ENCODE data around the gene EIF4G3. TPM values are rescaled to one million over a fixed set of nuclear protein-coding genes. Genes with fewer than 3 reads are reported as not detected.

Gene EIF4G3
- total RNA-seq, 4 donors from 2014 or later = 41.2 to 57.3 (median 50.0) TPM

DNA sequence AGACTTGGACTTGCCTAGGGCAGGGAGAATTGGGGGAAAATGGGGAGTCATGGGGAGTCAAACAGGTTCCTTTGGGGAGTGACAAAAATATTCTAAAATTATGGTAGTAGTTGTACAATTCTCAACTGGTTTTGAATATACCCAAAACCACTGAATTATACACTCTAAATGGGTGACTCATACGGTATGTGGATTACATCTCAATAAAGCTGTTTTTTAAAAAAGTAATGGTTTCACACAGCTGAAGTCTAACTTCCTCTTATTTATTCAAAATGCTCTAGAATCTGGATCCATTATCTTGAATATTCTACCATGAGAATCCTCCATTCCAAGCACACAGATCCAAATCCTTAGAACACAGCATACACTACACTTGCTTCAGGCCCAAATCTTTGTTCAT lies 11.1 kb downstream of the EIF4G3 start:
- H3K9me3 ChIP-seq = no peaks in the 10 kb centered on the region
- WGBS, 2 donors = 90 to 91% methylated on average over 1 of the region's 1 CpG
- H3K27me3 ChIP-seq = no peaks in the 10 kb centered on the region
- H3K4me1 ChIP-seq = peaks cover 0 to 14% (median 0%) of the 10 kb centered on the region in 4 donors
- no peak overlapping the region for H3K27ac ChIP-seq
- TF ChIP-seq EP300 (IDR thresholded peaks at IDR 0.05) = no peak
- no peak for TF ChIP-seq POLR2A (IDR thresholded peaks at IDR 0.05)
- TF ChIP-seq, protein P1, sequence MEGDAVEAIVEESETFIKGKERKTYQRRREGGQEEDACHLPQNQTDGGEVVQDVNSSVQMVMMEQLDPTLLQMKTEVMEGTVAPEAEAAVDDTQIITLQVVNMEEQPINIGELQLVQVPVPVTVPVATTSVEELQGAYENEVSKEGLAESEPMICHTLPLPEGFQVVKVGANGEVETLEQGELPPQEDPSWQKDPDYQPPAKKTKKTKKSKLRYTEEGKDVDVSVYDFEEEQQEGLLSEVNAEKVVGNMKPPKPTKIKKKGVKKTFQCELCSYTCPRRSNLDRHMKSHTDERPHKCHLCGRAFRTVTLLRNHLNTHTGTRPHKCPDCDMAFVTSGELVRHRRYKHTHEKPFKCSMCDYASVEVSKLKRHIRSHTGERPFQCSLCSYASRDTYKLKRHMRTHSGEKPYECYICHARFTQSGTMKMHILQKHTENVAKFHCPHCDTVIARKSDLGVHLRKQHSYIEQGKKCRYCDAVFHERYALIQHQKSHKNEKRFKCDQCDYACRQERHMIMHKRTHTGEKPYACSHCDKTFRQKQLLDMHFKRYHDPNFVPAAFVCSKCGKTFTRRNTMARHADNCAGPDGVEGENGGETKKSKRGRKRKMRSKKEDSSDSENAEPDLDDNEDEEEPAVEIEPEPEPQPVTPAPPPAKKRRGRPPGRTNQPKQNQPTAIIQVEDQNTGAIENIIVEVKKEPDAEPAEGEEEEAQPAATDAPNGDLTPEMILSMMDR (IDR thresholded peaks at IDR 0.05) = no peak
- no peak overlapping the region for H3K4me3 ChIP-seq
- DNase-seq (ENCODE audit: low spot score in 2 of 2) = no peak
- peaks cover 0 to 53% (median 0%) of the 10 kb centered on the region in 3 donors for H3K36me3 ChIP-seq

DNA sequence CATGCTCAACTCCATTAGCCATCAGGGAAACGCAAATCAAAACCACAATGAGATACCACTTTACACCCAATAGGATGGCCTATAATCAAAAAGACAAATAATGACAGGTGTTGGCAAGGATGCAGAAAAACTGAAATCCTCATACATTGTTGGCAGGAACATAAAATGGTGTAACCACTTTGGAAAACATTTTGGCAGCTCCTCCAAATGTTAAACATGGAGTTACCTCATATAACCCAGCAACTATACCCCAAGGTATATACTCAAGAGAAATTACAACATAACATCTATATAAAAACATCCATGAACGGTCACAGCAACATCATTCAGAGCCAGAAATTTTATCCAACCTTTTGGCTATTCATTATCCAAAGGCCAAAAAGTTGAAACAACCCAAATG lies 11.6 kb downstream of the EIF4G3 start:
- no peaks in the 10 kb centered on the region for H3K9me3 ChIP-seq
- H3K4me3 ChIP-seq = no peak overlapping the region
- peaks cover 0 to 11% (median 0%) of the 10 kb centered on the region in 4 donors for H3K4me1 ChIP-seq
- H3K36me3 ChIP-seq = peaks cover 0 to 51% (median 0%) of the 10 kb centered on the region in 3 donors
- no peaks in the 10 kb centered on the region for H3K27me3 ChIP-seq
- TF ChIP-seq, protein P1 (IDR thresholded peaks at IDR 0.05) = no peak
- no peak for TF ChIP-seq EP300 (IDR thresholded peaks at IDR 0.05)
- TF ChIP-seq POLR2A (IDR thresholded peaks at IDR 0.05) = no peak
- DNase-seq (ENCODE audit: low spot score in 2 of 2) = no peak
- WGBS, 2 donors = 84 to 88% methylated on average over 2 of the region's 2 CpGs
- H3K27ac ChIP-seq = no peak overlapping the region

DNA sequence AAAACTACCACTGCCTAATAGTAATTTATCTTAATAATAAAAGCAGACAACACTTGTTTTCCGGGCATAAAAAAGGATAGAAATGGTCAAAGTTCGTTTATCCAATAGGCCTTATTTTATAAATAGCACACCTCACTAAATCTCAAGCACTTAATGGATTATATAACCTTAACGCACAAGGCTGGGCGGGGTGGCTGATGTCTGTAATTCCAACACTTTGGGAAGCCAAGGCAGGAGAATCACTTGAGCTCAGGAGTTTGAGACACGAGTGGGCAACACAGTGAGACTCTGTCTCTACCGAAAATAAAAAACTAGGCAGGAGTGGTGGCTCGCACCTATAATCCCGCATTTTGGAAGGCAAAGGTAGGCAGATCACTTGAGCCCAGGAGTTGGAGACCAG lies 12.4 kb downstream of the EIF4G3 start:
- DNase-seq (ENCODE audit: low spot score in 2 of 2) = no peak
- Histone ChIP-seq H3K27me3 (no peaks in the 10 kb centered on the region), H3K27ac (no peak overlapping the region), H3K4me1 (peaks cover 0 to 11% (median 0%) of the 10 kb centered on the region in 4 donors), H3K9me3 (no peaks in the 10 kb centered on the region), H3K36me3 (peaks cover 0 to 54% (median 0%) of the 10 kb centered on the region in 3 donors), H3K4me3 (no peak overlapping the region)
- 90 to 92% methylated on average over 8 of the region's 8 CpGs for WGBS, 2 donors
- no peak for TF ChIP-seq EP300 (IDR thresholded peaks at IDR 0.05)
- TF ChIP-seq POLR2A (IDR thresholded peaks at IDR 0.05) = no peak
- TF ChIP-seq, protein P1 (IDR thresholded peaks at IDR 0.05) = no peak

DNA sequence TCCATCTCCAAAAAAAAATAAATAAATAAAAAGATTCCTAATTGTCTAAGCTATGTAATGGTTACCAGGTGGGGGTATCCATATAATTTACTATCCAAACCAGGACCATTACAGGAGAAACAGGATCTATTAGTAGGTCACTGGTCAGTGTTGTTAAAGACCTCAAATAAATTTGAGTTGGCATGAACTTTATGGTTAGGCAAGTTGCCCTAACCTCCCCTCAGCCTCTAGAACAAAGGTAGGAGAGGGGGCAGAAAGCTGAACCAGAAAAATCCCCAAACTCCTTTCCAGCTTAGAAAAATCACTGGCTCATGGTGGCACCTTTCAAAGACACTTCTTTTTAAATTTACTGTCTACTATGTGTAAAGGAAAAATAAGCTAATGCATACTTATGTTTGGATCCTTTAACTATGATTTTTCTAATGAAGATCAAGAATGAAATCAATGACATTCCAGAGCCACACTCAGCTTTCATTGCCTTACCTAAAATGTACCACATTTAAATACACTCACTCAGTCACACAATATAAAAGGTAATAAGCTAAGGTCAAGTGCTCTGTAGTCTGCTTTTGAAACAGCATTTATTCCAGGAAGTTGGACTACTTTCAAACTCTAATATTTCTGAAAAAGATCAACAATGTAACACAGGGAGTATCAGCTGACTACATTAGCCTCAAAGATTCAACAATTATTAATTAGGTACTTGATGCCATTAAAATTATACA lies 13.8 kb downstream of the EIF4G3 start:
- H3K9me3 ChIP-seq = no peaks in the 10 kb centered on the region
- H3K4me3 ChIP-seq = no peak overlapping the region
- no peaks in the 10 kb centered on the region for H3K27me3 ChIP-seq
- H3K27ac ChIP-seq = no peak overlapping the region
- TF ChIP-seq, protein P1 (IDR thresholded peaks at IDR 0.05) = no peak
- peaks cover 0 to 43% (median 0%) of the 10 kb centered on the region in 3 donors for H3K36me3 ChIP-seq
- no peak for DNase-seq (ENCODE audit: low spot score in 2 of 2)
- H3K4me1 ChIP-seq = peaks cover 0 to 11% (median 0%) of the 10 kb centered on the region in 4 donors

DNA sequence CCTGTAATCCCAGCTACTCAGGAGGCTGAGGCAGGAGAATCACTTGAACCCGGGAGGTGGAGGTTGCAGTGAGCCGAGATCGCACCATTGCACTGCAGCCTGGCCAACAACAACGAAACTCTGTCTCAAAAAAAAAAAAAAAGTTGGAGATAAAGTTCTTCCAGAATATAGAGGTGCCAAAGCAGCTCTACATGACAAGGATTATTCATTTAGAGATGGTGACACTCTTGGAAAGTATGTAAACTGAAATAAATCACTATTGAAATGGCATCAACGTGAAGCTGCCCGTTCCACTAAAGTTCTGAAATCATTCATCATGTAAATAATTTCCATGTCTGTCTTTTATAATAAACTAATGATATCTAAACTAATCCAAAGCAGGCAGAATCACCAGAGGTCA lies 14.9 kb downstream of the EIF4G3 start:
- Histone ChIP-seq H3K4me1 (peaks cover 0 to 11% (median 0%) of the 10 kb centered on the region in 4 donors), H3K36me3 (peaks cover 0 to 35% (median 0%) of the 10 kb centered on the region in 3 donors), H3K9me3 (no peaks in the 10 kb centered on the region), H3K27ac (no peak overlapping the region), H3K4me3 (no peak overlapping the region), H3K27me3 (no peaks in the 10 kb centered on the region)
- DNase-seq (ENCODE audit: low spot score in 2 of 2) = no peak
- TF ChIP-seq POLR2A (IDR thresholded peaks at IDR 0.05) = no peak
- TF ChIP-seq, protein P1 (IDR thresholded peaks at IDR 0.05) = no peak
- WGBS, 2 donors = 78% methylated on average over 6 of the region's 6 CpGs
